Smooth muscle cell (in vitro differentiated cells): ENCODE data around the gene TAGLN2. TPM values are rescaled to one million over a fixed set of nuclear protein-coding genes. Genes with fewer than 3 reads are reported as not detected.

ENCODE experiments used
- DNase-seq: peaks from one replicate; lab custom pipeline; 2025; ENCODE audit not compliant: unreplicated experiment; lab: John Stamatoyannopoulos, UW
- H2AFZ ChIP-seq: fragments of 200-600 bp; sonication (generic); 2 replicates; pipeline ENCODE4 v1.6.0; 2016; ENCODE audit warnings: antibody characterized with exemption, low read depth, mild to moderate bottlenecking
- H3F3A ChIP-seq: fragments of 200-600 bp; sonication (generic); 2 replicates; pipeline ENCODE4 v1.6.0; 2017; ENCODE audit warnings: antibody characterized with exemption, low read depth
- H3K27ac ChIP-seq: fragments of 200-600 bp; sonication (generic); 2 replicates; pipeline ENCODE4 v1.5.1; 2016; ENCODE audit warnings: low read depth, mild to moderate bottlenecking
- H3K27me3 ChIP-seq: fragments of 200-600 bp; sonication (generic); 2 replicates; pipeline ENCODE4 v1.6.1; 2016; ENCODE audit warnings: low read depth, mild to moderate bottlenecking
- H3K36me3 ChIP-seq: fragments of 200-600 bp; sonication (generic); 2 replicates; pipeline ENCODE4 v1.5.1; 2016; ENCODE audit warnings: low read depth
- H3K4me1 ChIP-seq: fragments of 200-600 bp; sonication (generic); 2 replicates; pipeline ENCODE4 v1.5.1; 2016; ENCODE audit warnings: low read depth
- H3K4me2 ChIP-seq: fragments of 200-600 bp; sonication (generic); 2 replicates; pipeline ENCODE4 v1.6.0; 2016; ENCODE audit warnings: mild to moderate bottlenecking
- H3K4me3 ChIP-seq: fragments of 200-600 bp; sonication (generic); 2 replicates; pipeline ENCODE4 v1.5.1; 2016; ENCODE audit warnings: mild to moderate bottlenecking
- H3K79me2 ChIP-seq: fragments of 200-600 bp; sonication (generic); 2 replicates; pipeline ENCODE4 v1.6.0; 2016; ENCODE audit warnings: low read depth, mild to moderate bottlenecking
- H3K9ac ChIP-seq: fragments of 200-600 bp; sonication (generic); 2 replicates; pipeline ENCODE4 v1.6.0; 2016; ENCODE audit warnings: low read depth
- H3K9me3 ChIP-seq: fragments of 200-600 bp; sonication (generic); replicated peaks from 2 replicates; pipeline ENCODE4 v1.5.1; 2016; ENCODE audit warnings: low read depth
- H4K20me1 ChIP-seq: fragments of 200-600 bp; sonication (generic); 2 replicates; pipeline ENCODE4 v1.6.0; 2016; ENCODE audit warnings: low read depth
- CTCF ChIP-seq: fragments of 200-600 bp; sonication (generic); IDR thresholded peaks from 2 replicates; pipeline ENCODE4 v1.5.1; 2017; ENCODE audit warnings: borderline replicate concordance, mild to moderate bottlenecking, antibody characterized with exemption; ENCODE audit not compliant: insufficient read depth, poor library complexity, severe bottlenecking
- WGBS: methylation state at CpG from one replicate; pipeline ENCODE4 v1.1.7; 2016; ENCODE audit warnings: low lambda C conversion rate; 5-methylcytosine and 5-hydroxymethylcytosine counted together
- polyA plus RNA-seq: library from polyadenylated mRNA; unstranded; fragments of >200 nt; fragmentation: Nextera tagmentation; extraction: Ambion mirVana; gene quantifications from 2 replicates; pipeline ENCODE4 v1.2.1, GENCODE V29; 2016
- total RNA-seq: library from RNA; depleted of rRNA; stranded (reverse); fragments of >200 nt; gene quantifications from 2 replicates; pipeline ENCODE4 v1.2.3, GENCODE V29; 2014

The TAGLN2 gene
- total and polyA plus RNA-seq, 2 experiments from 2014 or later: 408 to 1,005 TPM

GRCh38 chr1:159915571-159916241 lies 9.6 kb downstream of the TAGLN2 start:
- no peak for DNase-seq
- H3K4me3 ChIP-seq: no peak overlapping the region
- H3K27me3 ChIP-seq: no peaks in the 10 kb centered on the region
- peak overlapping the region; percentile 84 for H3K27ac ChIP-seq
- peak overlapping the region; percentile 60 for H3K4me2 ChIP-seq
- H3K79me2 ChIP-seq: peaks cover 17% of the 10 kb centered on the region
- H2AFZ ChIP-seq: no peak overlapping the region
- no peaks in the 10 kb centered on the region for H3K36me3 ChIP-seq
- H3K9me3 ChIP-seq: no peaks in the 10 kb centered on the region
- H4K20me1 ChIP-seq: peaks cover 45% of the 10 kb centered on the region
- peaks cover 33% of the 10 kb centered on the region for H3K4me1 ChIP-seq
- TF ChIP-seq CTCF: no peak
- H3F3A ChIP-seq: peaks cover 51% of the 10 kb centered on the region
- H3K9ac ChIP-seq: peak overlapping the region; percentile 49
- WGBS: 19% methylated on average over 5 of the region's 5 CpGs

GRCh38 chr1:159914252-159915018 lies 10.9 kb downstream of the TAGLN2 start:
- no peak overlapping the region for H3K4me2 ChIP-seq
- no peak for TF ChIP-seq CTCF
- H3K9ac ChIP-seq: no peak overlapping the region
- H4K20me1 ChIP-seq: peaks cover 32% of the 10 kb centered on the region
- WGBS: 61% methylated on average over 10 of the region's 10 CpGs
- H3K9me3 ChIP-seq: no peaks in the 10 kb centered on the region
- peaks cover 40% of the 10 kb centered on the region for H3F3A ChIP-seq
- H3K27me3 ChIP-seq: no peaks in the 10 kb centered on the region
- no peak overlapping the region for H3K27ac ChIP-seq
- no peak for DNase-seq
- no peaks in the 10 kb centered on the region for H3K36me3 ChIP-seq
- no peak overlapping the region for H2AFZ ChIP-seq
- peaks cover 4% of the 10 kb centered on the region for H3K79me2 ChIP-seq
- no peak overlapping the region for H3K4me3 ChIP-seq
- H3K4me1 ChIP-seq: peaks cover 41% of the 10 kb centered on the region

- Histone ChIP-seq H3K4me2 (no peak overlapping the region), H3K27ac (peak overlapping the region; percentile 96), H3K27me3 (no peaks in the 10 kb centered on the region), H3F3A (peaks cover 36% of the 10 kb centered on the region), H3K36me3 (no peaks in the 10 kb centered on the region), H2AFZ (no peak overlapping the region), H3K79me2 (no peaks in the 10 kb centered on the region), H4K20me1 (peaks cover 24% of the 10 kb centered on the region), H3K9me3 (no peaks in the 10 kb centered on the region), H3K9ac (peak overlapping the region; percentile 46), H3K4me3 (no peak overlapping the region), H3K4me1 (peaks cover 45% of the 10 kb centered on the region)
- DNase-seq: no peak
- 87% methylated on average over 5 of the region's 5 CpGs for whole genome bisulfite sequencing
- no peak for TF ChIP-seq CTCF
These were observed 11.7 kb downstream of the TAGLN2 start for GRCh38 chr1:159913451-159914192.
